ENCODE results near the gene HK3.
"Not testable (repeated sequence)": the region's sequence is repeated elsewhere in the genome, so short reads cannot be mapped to it uniquely, and the experiment has no call there.

The HK3 gene

DNA sequence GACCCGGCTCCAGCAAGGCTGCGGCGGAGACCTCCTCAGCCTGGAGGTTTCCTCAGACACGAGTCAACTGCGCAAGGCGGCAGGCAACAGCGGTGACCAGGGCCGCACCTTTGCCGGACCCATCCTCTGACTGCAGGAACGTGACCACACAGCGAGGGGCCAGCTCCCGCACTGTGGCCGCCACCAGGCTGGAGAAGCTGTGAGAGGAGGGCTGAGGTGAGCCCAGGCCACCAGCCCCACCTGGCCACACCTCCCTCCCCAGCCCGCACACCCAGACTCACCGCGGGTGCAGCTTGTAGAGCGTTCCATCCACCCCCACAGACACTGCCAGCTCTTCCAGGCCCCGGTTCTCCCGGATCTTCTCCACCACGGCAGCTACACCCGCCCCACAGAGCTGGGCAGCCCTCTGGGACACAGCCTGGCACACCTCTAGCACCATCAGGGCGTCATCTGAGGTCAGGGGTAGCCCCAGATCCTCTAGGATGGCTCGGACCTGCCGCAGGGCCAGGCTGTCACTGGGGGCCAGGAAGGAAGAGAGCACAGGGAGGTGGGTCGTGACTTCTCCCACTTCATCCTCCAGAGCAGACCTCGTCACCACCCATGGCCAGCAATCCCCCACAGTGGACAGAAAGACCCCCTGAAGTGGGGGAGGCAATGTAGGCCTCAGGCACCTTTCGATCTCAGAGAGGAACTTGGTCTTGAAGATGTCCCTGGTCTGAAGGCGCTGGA is 18.0 kb downstream of the HK3 start:
- no peak for DNase-seq

DNA sequence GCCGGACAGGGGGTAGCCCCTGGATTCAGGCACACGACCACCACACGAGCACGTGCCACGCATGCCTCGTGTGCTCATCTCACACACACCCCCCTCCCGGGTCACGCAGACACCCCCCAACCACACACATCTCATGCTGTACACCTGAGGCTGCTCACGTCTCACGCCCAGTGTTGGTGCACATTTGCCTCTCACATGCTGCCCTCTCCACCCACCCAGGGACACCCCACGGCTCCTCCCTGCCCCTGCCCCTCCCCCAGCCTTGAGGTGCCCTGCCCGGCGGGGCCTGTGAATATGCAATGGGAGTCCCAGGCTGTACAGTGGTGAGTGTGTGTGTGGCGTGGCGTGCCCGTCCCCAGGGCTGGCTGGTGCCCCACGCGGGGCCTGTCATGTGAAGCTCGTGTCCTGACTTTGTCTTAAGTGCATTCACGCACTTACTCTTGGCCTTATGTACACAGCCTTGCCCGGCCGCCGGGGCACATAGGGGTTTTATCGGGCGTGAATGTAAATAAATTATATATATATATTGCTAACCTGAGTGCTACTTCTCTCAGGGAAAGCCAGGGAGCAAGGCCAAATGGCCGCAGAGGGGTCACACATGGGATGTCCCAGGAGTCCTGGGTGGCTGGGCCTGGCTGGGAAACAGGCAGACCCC is 18.7 kb downstream of the HK3 start:
- DNase-seq, result no peak

DNA sequence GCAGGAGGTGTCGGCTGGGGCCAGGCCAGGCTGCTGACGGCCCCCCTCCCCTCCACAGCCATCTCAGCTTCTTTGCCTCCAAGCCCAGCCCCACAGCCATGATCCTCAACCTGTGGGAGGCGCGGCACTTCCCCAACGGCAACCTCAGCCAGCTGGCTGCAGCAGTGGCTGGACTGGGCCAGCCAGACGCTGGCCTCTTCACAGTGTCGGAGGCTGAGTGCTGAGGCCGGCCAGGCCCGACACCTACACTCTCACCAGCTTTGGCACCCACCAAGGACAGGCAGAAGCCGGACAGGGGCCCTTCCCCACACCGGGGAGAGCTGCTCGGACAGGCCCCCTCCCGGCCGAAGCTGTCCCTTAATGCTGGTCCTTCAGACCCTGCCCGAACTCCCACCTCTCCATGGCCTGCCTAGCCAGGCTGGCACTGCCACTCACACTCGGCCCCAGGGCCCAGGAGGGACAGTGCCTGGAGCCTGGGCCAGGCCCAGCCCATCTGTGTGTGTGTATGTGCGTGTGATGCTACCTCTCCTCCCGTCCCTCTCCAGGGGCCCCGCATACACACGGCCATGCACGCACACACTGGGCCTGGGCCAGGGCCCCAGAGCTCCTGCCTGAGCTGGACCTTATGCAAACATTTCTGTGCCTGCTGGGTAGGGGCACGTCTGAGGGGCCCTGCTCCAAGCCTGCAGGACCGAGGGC is 19.3 kb downstream of the HK3 start:
- no peak for DNase-seq

DNA sequence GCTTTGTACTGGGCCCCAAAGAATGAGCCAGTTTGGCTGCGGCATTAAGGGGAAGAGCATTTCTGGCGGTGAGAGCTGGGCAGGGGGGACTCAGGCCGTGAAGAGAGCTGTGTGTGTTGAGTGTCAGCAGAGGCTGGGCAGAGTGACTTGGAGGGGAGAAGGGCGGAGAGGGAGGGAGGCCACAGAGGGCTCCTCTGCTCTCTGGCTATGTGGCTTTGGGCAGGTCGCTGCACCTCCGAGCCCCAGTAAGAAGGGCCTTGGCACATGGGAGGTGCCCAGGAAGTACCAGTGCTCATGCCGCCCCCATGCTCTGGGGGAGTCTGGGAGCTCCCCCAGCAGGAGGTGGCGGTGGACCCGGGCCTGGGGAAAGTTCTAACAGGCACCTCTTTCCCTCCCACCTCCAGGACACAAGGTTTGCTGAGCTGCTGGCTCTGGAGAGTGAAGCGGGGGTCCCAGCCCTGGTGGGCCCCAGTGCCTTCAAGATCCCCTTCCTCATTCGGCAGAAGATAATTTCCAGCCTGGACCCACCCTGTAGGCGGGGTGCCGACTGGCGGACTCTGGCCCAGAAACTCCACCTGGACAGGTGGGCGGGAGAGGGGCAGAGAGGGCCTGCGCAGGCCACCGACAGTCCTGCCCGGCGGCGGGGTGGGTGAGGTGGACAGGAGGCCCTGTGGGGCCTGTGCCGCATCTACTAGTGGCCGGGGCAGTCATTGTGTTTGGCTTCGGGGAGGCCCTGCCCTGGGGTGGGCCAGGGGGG is 20.1 kb downstream of the HK3 start:
- no peak for DNase-seq

DNA sequence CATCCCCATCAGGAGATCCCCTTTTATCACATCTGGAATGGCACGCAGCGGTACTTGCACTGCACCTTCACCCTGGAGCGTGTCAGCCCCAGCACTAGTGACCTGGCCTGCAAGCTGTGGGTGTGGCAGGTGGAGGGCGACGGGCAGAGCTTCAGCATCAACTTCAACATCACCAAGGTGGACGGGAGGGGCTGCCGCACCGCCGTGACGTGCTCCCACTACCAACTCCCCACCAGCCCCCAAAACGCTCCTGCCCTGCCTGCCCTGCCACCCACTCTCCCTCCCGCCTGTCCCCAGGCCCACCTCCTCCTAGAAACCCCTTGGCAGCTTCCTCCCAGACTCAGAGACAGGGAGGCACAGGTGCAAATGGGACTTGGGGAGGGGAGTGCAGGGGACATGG is 20.7 kb downstream of the HK3 start:
- DNase-seq, result no peak

DNA sequence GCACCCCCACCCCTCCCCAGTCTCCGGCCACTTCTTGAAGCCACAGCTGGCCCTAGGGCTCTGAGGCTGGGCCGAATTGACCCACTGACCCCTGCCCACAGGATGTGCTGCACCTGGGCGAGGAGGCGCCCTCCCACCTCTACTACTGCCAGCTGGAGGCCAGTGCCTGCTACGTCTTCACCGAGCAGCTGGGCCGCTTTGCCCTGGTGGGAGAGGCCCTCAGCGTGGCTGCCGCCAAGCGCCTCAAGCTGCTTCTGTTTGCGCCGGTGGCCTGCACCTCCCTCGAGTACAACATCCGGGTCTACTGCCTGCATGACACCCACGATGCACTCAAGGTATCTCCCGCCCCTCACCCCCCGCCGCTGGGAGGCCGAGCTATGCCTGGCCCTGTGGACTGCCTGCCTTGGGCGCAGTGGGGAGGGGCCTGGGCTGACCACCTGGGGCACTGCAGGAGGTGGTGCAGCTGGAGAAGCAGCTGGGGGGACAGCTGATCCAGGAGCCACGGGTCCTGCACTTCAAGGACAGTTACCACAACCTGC is 21.3 kb downstream of the HK3 start:
- DNase-seq, result no peak

DNA sequence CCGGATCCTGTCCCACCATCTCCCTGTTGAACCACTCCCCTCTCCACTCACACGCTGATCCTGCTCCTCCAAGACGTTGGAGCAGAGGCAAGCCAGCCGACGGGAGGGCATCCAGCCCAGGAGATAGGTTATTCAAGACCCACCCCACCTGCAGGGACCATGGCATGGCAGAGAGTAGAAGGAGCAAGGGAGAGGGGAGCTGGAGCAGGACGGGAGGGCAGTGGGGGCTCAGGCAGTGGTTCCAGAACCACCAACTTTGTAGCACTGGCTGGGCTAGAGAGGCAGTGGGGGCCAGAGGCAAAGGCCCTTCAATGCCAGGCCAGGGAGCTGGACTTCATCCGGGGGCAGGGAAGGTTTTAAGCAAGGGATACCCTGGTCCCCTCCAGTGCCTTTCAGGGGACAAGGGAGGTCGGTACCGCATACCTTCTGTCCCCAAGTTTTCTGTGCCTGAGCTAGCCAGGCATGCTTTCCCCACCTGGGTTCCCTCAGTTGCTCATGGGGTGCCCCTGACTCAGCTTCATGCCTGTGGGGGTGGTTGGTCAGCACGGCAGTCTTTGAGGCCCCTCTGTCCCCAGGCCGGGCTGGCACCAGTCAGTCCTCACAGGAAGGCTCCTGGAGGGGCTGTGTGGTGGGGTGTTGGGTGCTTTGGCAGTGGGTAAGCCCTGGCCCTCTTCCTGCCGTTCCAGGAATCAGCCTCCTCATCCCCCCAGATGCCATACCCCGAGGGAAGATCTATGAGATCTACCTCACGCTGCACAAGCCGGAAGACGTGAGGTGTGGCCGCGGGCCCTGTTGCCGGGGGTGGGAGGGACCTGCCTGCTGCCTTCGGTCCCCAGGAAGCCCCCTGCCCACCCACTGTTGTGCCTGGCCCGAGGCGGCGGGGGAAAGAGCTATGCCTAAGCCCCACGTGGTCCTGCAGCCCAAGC is 22.4 kb downstream of the HK3 start:
- DNase-seq, result no peak

DNA sequence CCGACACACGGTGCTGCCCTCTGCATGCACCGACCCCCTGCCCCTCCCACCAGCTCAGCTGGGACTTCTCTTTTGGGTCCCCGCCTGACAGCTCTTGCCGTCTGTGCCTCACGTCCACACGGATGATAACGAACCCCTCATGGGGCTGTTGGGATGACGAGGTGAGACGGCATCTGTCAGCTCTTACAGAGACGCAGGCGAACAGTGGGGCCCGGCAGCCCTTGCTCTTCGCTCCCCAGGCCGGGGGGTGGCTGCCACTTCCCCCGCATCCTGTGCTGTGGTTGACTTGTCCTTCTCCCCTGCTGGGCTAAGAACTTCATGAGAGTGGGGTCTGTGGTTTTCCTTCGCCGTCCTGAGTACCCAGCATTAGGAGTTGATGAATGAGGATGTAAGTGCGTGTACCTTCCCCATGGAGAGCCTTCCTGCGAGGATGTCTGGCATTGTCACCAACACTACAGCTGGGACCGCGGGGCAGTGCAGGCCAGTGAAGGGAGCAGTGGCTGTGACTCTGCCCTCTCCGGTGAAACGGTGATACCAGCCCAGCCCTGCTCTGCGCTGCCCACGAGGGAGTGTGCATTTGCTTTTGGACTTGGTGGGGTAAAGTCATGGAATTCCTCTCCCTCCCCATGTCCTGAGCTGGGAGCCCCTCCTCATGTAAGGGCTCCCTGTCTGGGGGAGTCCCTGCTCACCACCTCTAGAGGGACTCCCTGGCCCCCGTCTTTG is 23.2 kb downstream of the HK3 start:
- no peak for DNase-seq

DNA sequence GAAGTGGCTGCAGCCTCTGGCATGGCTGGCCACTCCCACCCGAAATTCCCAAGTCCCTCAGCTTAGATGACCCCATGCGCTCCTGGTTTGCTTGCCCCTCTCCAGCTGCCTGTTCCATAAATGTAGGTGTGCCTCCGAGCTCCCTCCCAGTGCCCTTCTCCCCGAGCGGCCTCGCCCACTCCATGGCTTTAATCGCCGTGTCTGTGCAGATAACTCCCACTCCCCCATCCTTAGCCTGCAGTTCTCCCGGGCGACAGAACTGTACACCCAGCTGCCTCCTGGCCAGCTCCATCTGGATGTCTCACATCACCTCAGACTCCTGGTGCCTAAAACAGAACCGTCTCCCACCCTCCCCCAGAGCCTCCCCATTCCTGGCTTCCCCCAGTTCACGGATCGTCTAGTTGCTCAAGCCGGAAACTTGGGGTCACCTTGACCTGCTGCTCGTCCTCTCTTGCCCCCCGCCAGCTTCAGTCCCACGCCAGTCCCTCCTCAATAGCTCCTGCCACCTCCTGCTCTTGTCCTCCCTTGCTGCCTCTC is 24.1 kb downstream of the HK3 start:
- no peak for DNase-seq

DNA sequence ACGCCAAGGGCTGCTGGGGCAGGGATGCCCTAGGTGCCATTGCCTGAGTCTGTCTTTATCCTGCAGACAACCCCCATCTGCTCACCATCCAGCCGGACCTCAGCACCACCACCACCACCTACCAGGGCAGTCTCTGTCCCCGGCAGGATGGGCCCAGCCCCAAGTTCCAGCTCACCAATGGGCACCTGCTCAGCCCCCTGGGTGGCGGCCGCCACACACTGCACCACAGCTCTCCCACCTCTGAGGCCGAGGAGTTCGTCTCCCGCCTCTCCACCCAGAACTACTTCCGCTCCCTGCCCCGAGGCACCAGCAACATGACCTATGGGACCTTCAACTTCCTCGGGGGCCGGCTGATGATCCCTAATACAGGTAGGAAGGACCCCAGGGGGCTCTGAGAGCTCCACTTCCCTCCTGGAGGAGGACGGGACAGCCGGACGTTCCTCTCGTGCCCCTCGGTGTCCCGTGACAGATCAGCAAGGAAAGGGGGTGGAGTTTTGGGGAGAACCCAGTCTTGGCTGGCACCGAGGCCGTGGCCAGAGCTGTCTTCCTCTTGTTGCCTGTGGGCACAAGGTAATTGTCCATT is 24.9 kb downstream of the HK3 start:
- no peak for DNase-seq

DNA sequence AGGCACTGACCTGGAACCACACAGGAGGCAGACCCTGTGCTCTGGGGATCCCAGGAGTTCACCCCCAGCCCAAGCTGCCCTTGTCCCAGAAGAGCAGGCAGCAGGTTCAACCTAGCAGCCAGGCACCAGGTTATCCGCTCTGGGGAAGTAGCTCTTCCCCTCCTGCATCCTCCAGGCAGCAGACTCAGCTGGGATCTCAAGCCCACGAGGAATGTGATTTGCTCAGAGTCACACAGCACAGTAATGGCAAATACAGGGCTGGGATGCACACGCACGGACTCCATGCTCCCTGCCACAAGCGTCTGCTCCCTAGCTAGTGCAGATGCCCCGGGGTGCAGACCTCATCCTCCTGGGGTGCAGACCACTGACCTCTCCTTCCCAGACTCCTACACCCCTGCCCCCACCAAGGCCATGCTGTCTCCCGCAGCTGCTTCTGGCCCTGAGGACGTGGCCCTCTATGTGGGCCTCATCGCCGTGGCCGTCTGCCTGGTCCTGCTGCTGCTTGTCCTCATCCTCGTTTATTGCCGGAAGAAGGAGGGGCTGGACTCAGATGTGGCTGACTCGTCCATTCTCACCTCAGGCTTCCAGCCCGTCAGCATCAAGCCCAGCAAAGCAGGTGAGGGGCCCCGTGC is 25.5 kb downstream of the HK3 start:
- DNase-seq, result no peak

DNA sequence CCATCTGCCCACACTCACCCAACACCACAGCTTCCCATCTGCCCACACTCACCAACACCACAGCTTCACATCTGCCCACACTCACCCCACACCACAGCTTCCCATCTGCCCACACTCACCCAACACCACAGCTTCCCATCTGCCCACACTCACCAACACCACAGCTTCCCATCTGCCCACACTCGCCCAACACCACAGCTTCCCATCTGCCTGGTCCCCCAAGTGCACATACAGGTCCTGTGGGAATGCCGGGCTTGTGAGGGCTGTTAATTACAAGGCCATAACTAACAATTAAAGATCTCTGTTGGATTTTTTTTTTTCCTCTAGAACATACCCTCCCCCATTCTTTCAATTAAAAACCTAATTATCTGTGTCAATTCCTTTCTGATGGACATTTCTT is 26.1 kb downstream of the HK3 start:
- DNase-seq, result not testable (repeated sequence)

DNA sequence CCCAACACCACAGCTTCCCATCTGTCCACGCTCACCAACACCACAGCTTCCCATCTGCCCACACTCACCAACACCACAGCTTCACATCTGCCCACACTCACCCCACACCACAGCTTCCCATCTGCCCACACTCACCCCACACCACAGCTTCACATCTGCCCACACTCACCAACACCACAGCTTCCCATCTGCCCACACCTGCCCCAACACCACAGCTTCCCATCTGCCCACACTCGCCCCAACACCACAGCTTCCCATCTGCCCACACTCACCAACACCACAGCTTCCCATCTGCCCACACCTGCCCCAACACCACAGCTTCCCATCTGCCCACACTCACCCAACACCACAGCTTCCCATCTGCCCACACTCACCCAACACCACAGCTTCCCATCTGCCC is 26.6 kb downstream of the HK3 start:
- not testable (repeated sequence) for DNase-seq

DNA sequence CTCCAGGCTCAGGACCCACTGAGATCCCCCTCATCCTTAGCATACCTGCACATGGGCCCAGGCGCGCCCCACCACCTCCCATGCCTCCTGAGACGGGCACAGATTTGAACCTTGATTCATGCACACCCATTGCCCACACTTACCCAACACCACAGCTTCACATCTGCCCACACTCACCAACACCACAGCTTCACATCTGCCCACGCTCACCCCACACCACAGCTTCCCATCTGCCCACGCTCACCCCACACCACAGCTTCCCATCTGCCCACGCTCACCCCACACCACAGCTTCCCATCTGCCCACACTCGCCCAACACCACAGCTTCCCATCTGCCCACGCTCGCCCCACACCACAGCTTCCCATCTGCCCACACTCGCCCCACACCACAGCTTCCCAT is 28.5 kb downstream of the HK3 start:
- DNase-seq, result not testable (repeated sequence)

DNA sequence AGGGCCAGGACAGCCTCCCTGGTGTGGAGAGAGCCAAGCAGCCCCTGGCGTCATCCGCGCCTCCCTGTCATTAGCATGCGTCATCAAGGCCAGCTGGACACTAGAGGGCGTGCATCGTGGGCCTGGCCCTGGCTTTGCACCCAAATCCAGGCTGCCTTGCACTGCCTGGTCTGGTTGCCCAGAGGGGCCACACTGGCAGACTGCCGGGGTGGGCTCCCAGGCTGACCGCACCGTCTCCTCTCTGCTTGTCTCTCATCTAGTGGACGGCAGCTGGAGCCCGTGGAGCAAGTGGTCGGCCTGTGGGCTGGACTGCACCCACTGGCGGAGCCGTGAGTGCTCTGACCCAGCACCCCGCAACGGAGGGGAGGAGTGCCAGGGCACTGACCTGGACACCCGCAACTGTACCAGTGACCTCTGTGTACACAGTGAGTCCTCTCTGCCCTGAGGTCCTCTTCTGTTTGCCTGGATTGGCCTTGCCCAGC is 29.0 kb downstream of the HK3 start:
- no peak for DNase-seq

DNA sequence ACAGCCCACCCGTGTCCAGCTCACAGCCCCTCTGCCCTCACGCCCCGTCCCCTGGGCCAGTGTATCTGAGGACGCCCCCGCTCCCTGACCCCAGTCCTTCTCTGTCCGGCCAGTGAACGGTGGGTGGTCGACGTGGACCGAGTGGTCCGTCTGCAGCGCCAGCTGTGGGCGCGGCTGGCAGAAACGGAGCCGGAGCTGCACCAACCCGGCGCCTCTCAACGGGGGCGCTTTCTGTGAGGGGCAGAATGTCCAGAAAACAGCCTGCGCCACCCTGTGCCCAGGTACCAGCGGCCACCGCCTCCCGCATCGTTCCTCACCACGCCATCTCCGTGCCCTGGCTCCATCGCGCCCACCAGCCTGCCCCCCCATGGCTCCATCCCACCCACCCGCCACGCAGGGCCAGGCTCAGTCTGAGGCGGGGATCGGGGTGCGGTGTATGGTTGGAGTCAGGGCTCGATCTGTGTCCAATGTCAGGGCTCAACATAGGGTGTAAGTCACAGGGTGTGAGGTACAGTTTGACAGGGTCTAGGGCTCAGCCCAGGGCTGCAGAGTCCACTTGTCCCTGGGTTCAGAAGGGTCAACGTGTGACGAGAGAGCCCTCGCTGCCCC is 29.5 kb downstream of the HK3 start:
- no peak for DNase-seq

DNA sequence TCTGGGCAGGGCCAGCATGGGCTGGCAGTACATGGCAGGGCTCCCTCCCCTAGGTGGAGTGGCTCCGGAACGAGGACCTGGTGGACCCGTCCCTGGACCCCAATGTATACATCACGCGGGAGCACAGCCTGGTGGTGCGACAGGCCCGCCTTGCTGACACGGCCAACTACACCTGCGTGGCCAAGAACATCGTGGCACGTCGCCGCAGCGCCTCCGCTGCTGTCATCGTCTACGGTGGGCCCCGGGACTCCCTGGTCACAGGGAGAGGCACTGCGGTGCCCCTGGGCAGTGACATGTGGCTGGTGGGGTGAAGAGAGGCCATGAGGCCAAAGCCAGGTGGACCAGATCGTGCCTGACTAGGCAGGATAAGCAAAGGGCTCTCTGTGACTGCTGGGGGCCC is 30.4 kb downstream of the HK3 start:
- no peak for DNase-seq

DNA sequence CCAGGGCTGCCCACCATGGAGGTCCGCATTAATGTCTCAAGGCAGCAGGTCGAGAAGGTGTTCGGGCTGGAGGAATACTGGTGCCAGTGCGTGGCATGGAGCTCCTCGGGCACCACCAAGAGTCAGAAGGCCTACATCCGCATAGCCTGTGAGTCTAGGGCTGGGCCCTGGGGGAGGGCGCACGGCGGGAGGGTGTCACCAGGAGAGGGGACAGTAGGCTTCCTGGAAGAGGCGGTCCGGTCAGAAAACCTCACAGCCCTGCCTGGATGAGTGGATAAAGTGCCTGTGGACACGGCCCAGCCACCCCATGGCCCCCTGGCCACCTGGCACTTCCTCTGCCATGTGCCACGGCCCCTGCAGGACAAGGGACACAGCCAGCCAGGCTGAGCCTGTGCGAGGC is 31.0 kb downstream of the HK3 start:
- DNase-seq, result no peak

DNA sequence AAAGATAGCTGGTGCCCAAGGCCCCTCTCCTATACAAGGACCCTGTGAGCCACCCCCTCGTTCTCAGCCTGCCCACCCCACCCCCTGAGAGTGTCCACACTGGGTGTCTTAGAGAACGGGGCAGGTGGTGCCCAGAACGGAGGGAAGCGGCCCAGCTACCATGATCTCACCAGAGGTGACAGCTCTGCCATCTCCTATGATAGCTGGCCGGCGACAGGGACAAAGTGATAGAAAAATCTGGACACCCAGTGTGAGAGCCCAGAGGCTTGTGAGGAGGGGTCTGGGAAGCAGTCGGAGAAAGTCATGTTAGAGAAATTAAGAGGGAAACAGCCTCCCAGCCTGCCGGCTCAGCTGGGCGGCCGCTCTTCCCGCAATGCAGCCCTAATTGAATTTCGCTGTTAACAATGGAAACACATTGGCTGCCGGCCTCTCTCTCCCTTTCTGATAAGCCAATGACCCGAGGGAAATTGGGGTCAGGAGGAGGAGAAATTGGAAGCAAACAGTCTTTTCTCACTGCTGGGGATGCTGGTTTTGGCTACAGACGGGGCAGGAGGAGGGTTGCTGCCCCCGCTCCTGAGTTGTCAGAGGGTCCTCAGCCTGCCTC is 32.3 kb downstream of the HK3 start:
- DNase-seq, result no peak

Measured in NCI-H524 treated with DMSO at 0.1 percent for 48 hours (cell line).